Keratinocyte (primary cell): ENCODE results near the gene ADIPOR2. TPM values are rescaled to one million over a fixed set of nuclear protein-coding genes. Genes with fewer than 3 reads are reported as not detected.
"Not testable (repeated sequence)": the region's sequence is repeated elsewhere in the genome, so short reads cannot be mapped to it uniquely, and the experiment has no call there.

Source experiments
- DNase-seq: peaks from one replicate; pipeline ENCODE4 v3.0.0-alpha.2; 2011; ENCODE audit warnings: low read depth, missing footprints, low spot score
- FAIRE-seq: peaks from 2 replicates; lab custom pipeline; 2011; peaks lifted over from hg19 to GRCh38; lab: Jason Lieb, UNC
- H2AFZ ChIP-seq: 2 replicates; pipeline ENCODE4 v1.6.0; 2012; ENCODE audit warnings: low read length, control low read depth, inconsistent platforms; ENCODE audit not compliant: control insufficient read depth
- H3K27ac ChIP-seq: 2 replicates; pipeline ENCODE4 v1.5.1; 2011; ENCODE audit warnings: low read length; ENCODE audit not compliant: control insufficient read depth, insufficient read depth
- H3K27me3 ChIP-seq: 3 replicates; pipeline ENCODE4 v1.6.0; 2011; ENCODE audit warnings: low read length; ENCODE audit not compliant: control insufficient read depth, insufficient read depth; ENCODE audit errors: extremely low read depth
- H3K36me3 ChIP-seq, 2 experiments: 2 replicates in 1 of 2; 3 replicates in 1 of 2; pipeline ENCODE4 v1.5.1; 2011; ENCODE audit warnings: low read length in 2 of 2, mild to moderate bottlenecking in 1 of 2; ENCODE audit not compliant: control insufficient read depth in 2 of 2, insufficient read depth in 2 of 2; ENCODE audit errors: extremely low read depth in 1 of 2
- H3K4me1 ChIP-seq: 3 replicates; pipeline ENCODE4 v1.5.1; 2011; ENCODE audit warnings: low read length; ENCODE audit not compliant: control insufficient read depth, insufficient read depth; ENCODE audit errors: extremely low read depth
- H3K4me2 ChIP-seq: 3 replicates; pipeline ENCODE4 v1.6.0; 2011; ENCODE audit warnings: low read depth, low read length; ENCODE audit not compliant: control insufficient read depth, insufficient read depth; ENCODE audit errors: extremely low read depth
- H3K4me3 ChIP-seq, 3 experiments: fragments of 200-600 bp in 1 of 3; sonication (generic) in 1 of 3; 2 replicates in 2 of 3; 3 replicates in 1 of 3; pipeline ENCODE4 v1.5.1; 2011 to 2016; ENCODE audit warnings: low read length in 3 of 3, mild to moderate bottlenecking in 3 of 3, control low read depth in 2 of 3, inconsistent platforms in 1 of 3, low read depth in 1 of 3, mixed read lengths in 1 of 3, mixed run types in 1 of 3, moderate library complexity in 1 of 3; ENCODE audit not compliant: control insufficient read depth in 2 of 3, insufficient read depth in 2 of 3; ENCODE audit errors: extremely low read depth in 1 of 3
- H3K79me2 ChIP-seq: 2 replicates; pipeline ENCODE4 v1.6.0; 2012; ENCODE audit warnings: low read length; ENCODE audit not compliant: control insufficient read depth, insufficient read depth
- H3K9ac ChIP-seq: 3 replicates; pipeline ENCODE4 v1.6.0; 2011; ENCODE audit warnings: low read length; ENCODE audit not compliant: control insufficient read depth, insufficient read depth; ENCODE audit errors: extremely low read depth
- H3K9me1 ChIP-seq: 3 replicates; pipeline ENCODE4 v1.6.0; 2011; ENCODE audit warnings: low read length; ENCODE audit not compliant: control insufficient read depth, insufficient read depth; ENCODE audit errors: extremely low read depth
- H3K9me3 ChIP-seq: 2 replicates; pipeline ENCODE4 v1.5.1; 2012; ENCODE audit warnings: low read depth, low read length; ENCODE audit not compliant: control insufficient read depth
- H4K20me1 ChIP-seq: 3 replicates; pipeline ENCODE4 v1.6.0; 2011; ENCODE audit warnings: low read length; ENCODE audit not compliant: control insufficient read depth, insufficient read depth; ENCODE audit errors: extremely low read depth
- CTCF ChIP-seq, 3 experiments: IDR thresholded peaks in 1 of 3; conservative IDR thresholded peaks in 1 of 3; optimal IDR thresholded peaks in 1 of 3; 2 replicates in 2 of 3; 3 replicates in 1 of 3; pipeline versions ENCODE3 to v1.5.1; 2011; ENCODE audit warnings: low read length in 3 of 3, mild to moderate bottlenecking in 3 of 3, moderate library complexity in 2 of 3, control low read depth in 1 of 3, inconsistent platforms in 1 of 3; ENCODE audit not compliant: insufficient read depth in 2 of 3; ENCODE audit errors: extremely low read depth in 1 of 3
- EZH2 ChIP-seq: IDR thresholded peaks from one replicate; pipeline ENCODE4 v1.6.1; 2012; ENCODE audit warnings: inconsistent platforms, mild to moderate bottlenecking, low read length, moderate library complexity
- dilution Hi-C: fragments of 300-500 bp; cut with MboI; formaldehyde crosslinking; loops from one replicate; pipeline ENCODE4 v1.7.0; 2020; ENCODE audit warnings: low sequenced_read_pairs; ENCODE audit not compliant: extremely low pct_ligation_motif_present
- polyA plus RNA-seq, 5 experiments: library from polyadenylated mRNA; depleted of rRNA in 3 of 5; stranded (reverse) in 3 of 5; stranded (forward) in 1 of 5; unstranded in 1 of 5; fragments of >200 nt; gene quantifications; 1 replicate in 1 of 5; 2 replicates in 3 of 5; 3 replicates in 1 of 5; pipeline versions ENCODE4 v1.2.1 to v1.2.3, GENCODE V29; 2011 to 2012; ENCODE audit warnings: missing spikeins in 2 of 5, low read depth in 1 of 5, low replicate concordance in 1 of 5

The ADIPOR2 gene
- polyA plus RNA-seq, 1 donor (not counting 4 experiments of a cell fraction or from before 2014, with no cell fraction given) = 59.4 TPM

DNA sequence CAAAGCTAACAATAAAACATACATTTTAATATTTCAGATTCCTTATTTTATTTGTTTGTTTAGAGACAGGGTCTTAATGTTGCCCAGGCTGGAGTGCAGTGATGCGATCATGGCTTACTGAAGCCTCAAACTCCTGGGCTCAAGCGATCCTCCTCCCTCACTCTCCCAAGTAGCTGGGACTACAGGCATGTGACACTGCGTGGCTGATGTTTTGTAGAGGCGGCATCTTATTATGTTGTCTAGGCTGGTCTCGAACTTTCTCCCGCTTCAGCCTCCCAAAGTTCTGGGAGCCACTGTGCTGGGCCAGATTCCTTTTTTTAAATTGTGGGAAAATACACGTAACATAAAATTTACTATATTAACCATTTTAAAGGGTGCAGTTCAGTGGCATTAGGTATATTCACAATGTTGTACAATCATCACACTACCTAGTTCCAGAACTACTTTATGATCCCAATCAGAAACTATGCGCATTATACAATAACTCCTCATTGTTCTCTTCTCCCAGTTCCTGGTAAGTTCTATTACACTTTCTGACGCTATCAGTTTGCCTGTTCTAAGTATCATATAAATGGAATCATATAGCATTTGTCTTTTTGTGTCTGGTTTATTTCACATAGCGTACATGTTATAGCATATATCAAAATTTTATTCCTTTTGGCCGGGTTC lies 40.3 kb downstream of the ADIPOR2 start:
- no peak overlapping the region for H2AFZ ChIP-seq
- peaks cover 0 to 2% of the 10 kb centered on the region in 2 experiments for H3K36me3 ChIP-seq
- peaks cover 43% of the 10 kb centered on the region for H3K79me2 ChIP-seq
- DNase-seq (no peak), FAIRE-seq (no peak)
- H3K4me3 ChIP-seq = no peak overlapping the region
- H3K4me1 ChIP-seq = no peaks in the 10 kb centered on the region
- H3K27me3 ChIP-seq = no peaks in the 10 kb centered on the region
- H3K4me2 ChIP-seq = no peak overlapping the region
- dilution Hi-C loops = no loop called here
- H3K27ac ChIP-seq = no peak overlapping the region
- no peak for TF ChIP-seq EZH2
- no peak for TF ChIP-seq CTCF (optimal IDR thresholded peaks at IDR 0.05 in 1 of 3, IDR thresholded peaks at IDR 0.05 in 1 of 3, conservative IDR thresholded peaks at IDR 0.05 in 1 of 3; ENCODE audit: extremely low read depth in 1 of 3, insufficient read depth in 2 of 3, low read length in 3 of 3)
- no peak overlapping the region for H3K9ac ChIP-seq
- H4K20me1 ChIP-seq = no peaks in the 10 kb centered on the region
- no peaks in the 10 kb centered on the region for H3K9me3 ChIP-seq
- no peaks in the 10 kb centered on the region for H3K9me1 ChIP-seq

DNA sequence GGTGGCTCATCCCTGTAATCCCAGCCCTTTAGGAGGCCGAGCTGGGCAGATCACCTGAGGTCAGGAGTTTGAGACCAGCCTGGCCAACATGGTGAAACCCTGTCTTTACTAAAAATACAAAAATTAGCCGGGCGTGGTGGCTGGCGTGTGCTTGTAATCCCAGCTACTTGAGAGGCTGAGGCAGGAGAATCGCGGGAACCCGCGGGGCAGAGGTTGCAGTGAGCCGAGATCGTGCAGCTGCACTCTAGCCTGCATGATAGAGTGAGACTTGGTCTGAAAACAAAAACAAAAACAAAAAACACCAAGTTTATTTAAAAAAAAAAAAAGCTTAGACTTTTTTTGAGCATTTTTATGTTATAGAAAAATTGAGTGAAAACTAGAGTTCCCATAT lies 40.8 kb downstream of the ADIPOR2 start:
- H3K36me3 ChIP-seq, H3K9ac ChIP-seq, FAIRE-seq, H3K27ac ChIP-seq, H2AFZ ChIP-seq, H4K20me1 ChIP-seq, H3K4me1 ChIP-seq, dilution Hi-C loops, H3K27me3 ChIP-seq, H3K9me3 ChIP-seq, H3K9me1 ChIP-seq, H3K4me3 ChIP-seq, H3K4me2 ChIP-seq, DNase-seq: not testable (repeated sequence)
- peaks cover 38% of the 10 kb centered on the region for H3K79me2 ChIP-seq

- H3K27ac ChIP-seq = no peak overlapping the region
- H2AFZ ChIP-seq = no peak overlapping the region
- H3K4me2 ChIP-seq = no peak overlapping the region
- no peak overlapping the region for H3K4me3 ChIP-seq
- no peaks in the 10 kb centered on the region for H3K27me3 ChIP-seq
- H4K20me1 ChIP-seq = no peaks in the 10 kb centered on the region
- H3K36me3 ChIP-seq = no peaks in the 10 kb centered on the region
- no peak overlapping the region for H3K9ac ChIP-seq
- DNase-seq (no peak), FAIRE-seq (no peak)
- H3K9me3 ChIP-seq = no peaks in the 10 kb centered on the region
- TF ChIP-seq EZH2 (no peak), CTCF (optimal IDR thresholded peaks at IDR 0.05 in 1 of 3, IDR thresholded peaks at IDR 0.05 in 1 of 3, conservative IDR thresholded peaks at IDR 0.05 in 1 of 3; ENCODE audit: extremely low read depth in 1 of 3, insufficient read depth in 2 of 3, low read length in 3 of 3) (no peak)
- dilution Hi-C loops = no loop called here
- H3K4me1 ChIP-seq = no peaks in the 10 kb centered on the region
- peaks cover 39% of the 10 kb centered on the region for H3K79me2 ChIP-seq
- H3K9me1 ChIP-seq = no peaks in the 10 kb centered on the region
Observed at GRCh38 chr12:1732914-1733313, 42.0 kb downstream of the ADIPOR2 start.

DNA sequence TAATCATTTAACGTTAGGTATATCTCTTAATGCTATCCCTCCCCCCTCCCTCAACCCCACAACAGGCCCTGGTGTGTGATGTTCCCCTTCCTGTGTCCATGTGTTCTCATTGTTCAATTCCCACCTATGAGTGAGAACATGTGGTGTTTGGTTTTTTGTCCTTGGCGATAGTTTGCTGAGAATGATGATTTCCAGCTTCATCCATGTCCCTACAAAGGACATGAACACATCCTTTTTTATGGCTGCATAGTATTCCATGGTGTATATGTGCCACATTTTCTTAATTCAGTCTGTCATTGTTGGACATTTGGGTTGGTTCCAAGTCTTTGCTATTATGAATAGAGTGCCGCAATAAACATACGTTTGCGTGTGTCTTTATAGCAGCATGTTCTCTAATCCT lies 42.8 kb downstream of the ADIPOR2 start:
- H3K9me1 ChIP-seq, H3K4me1 ChIP-seq, H3K27ac ChIP-seq, H3K4me2 ChIP-seq, H3K4me3 ChIP-seq, H3K36me3 ChIP-seq, H3K9ac ChIP-seq, H3K27me3 ChIP-seq, DNase-seq, dilution Hi-C loops, H3K9me3 ChIP-seq, FAIRE-seq, H2AFZ ChIP-seq, H4K20me1 ChIP-seq: not testable (repeated sequence)
- H3K79me2 ChIP-seq = peaks cover 46% of the 10 kb centered on the region
